ENCODE measurements around the gene CAPN14.

Gene CAPN14

GRCh38 chr2:31192851-31193392 lies 24.4 kb downstream of the CAPN14 start (continued):
- TF ChIP-seq PATZ1 (tag by site-specific recombination; IDR thresholded peaks at IDR 0.05) (no peak), SCRT1 (tag by site-specific recombination; IDR thresholded peaks at IDR 0.05; ENCODE audit: borderline replicate concordance) (no peak), INSM2 (tag by site-specific recombination; IDR thresholded peaks at IDR 0.05) (no peak), ZSCAN30 (tag by site-specific recombination; IDR thresholded peaks at IDR 0.05) (no peak)

GRCh38 chr2:31192396-31192795 lies 24.9 kb downstream of the CAPN14 start:
- Histone ChIP-seq H3K36me3 (ENCODE audit: control insufficient read depth in 2 of 2, insufficient read depth in 1 of 2, low read length in 2 of 2) (no peaks in the 10 kb centered on the region), H3K4me3 (ENCODE audit: low read depth, low read length) (no peak overlapping the region), H3K9me3 (ENCODE audit: control insufficient read depth, insufficient read depth, low read depth, low read length) (no peaks in the 10 kb centered on the region), H3K27ac (ENCODE audit: extremely low read depth, low read depth, low read length) (no peak overlapping the region), H3K4me1 (ENCODE audit: control insufficient read depth, insufficient read depth, low read length) (no peaks in the 10 kb centered on the region)
- ChIA-PET CTCF (interaction anchor here (0.5 kb wide), 1 partner anchor 108 kb away, joined by 3 read pairs; no protein-coding TSS in a partner anchor), POLR2A (no interaction called here)
- no peak for TF ChIP-seq INSM2 (tag by site-specific recombination; IDR thresholded peaks at IDR 0.05)
- no peak for TF ChIP-seq ZNF311 (tag by site-specific recombination; IDR thresholded peaks at IDR 0.05; ENCODE audit: borderline replicate concordance)
- no peak for TF ChIP-seq ZBTB17 (tag by site-specific recombination; IDR thresholded peaks at IDR 0.05)
- no peak for TF ChIP-seq ZNF274 (IDR thresholded peaks at IDR 0.05; ENCODE audit: low read length)
- no peak for TF ChIP-seq ZNF274 (tag by site-specific recombination; IDR thresholded peaks at IDR 0.05; ENCODE audit: borderline replicate concordance)
- no peak for TF ChIP-seq ZNF626 (tag by site-specific recombination; IDR thresholded peaks at IDR 0.05)
- no peak for TF ChIP-seq ZBTB8A (tag by site-specific recombination; IDR thresholded peaks at IDR 0.05)
- no peak for TF ChIP-seq ZBTB48 (tag by site-specific recombination; IDR thresholded peaks at IDR 0.05)
- TF ChIP-seq MZF1 (tag by site-specific recombination; IDR thresholded peaks at IDR 0.05; ENCODE audit: borderline replicate concordance): no peak
- no peak for TF ChIP-seq ZNF510 (tag by site-specific recombination; IDR thresholded peaks at IDR 0.05; ENCODE audit: insufficient replicate concordance)

GRCh38 chr2:31191931-31192330 lies 25.4 kb downstream of the CAPN14 start:
- Histone ChIP-seq H3K9me3 (ENCODE audit: control insufficient read depth, insufficient read depth, low read depth, low read length) (no peaks in the 10 kb centered on the region), H3K4me3 (ENCODE audit: low read depth, low read length) (no peak overlapping the region), H3K4me1 (ENCODE audit: control insufficient read depth, insufficient read depth, low read length) (no peaks in the 10 kb centered on the region), H3K36me3 (ENCODE audit: control insufficient read depth in 2 of 2, insufficient read depth in 1 of 2, low read length in 2 of 2) (no peaks in the 10 kb centered on the region), H3K27ac (ENCODE audit: extremely low read depth, low read depth, low read length) (no peak overlapping the region)
- POLR2A ChIA-PET: no interaction called here
- CTCF ChIA-PET: interaction anchor here (0.6 to 0.8 kb wide), 3 partner anchors 17 to 245 kb away, joined by 4 to 5 read pairs (median 4); no protein-coding TSS in a partner anchor
- TF ChIP-seq SP2 (tag by site-specific recombination; IDR thresholded peaks at IDR 0.05): no peak
- no peak for TF ChIP-seq ZNF311 (tag by site-specific recombination; IDR thresholded peaks at IDR 0.05; ENCODE audit: borderline replicate concordance)
- TF ChIP-seq ZNF677 (tag by site-specific recombination; IDR thresholded peaks at IDR 0.05): no peak
